ENCODE results near the gene SF3A1. TPM values are rescaled to one million over a fixed set of nuclear protein-coding genes. Genes with fewer than 3 reads are reported as not detected.

SF3A1 gene
- total RNA-seq, 1 donor from 2014 or later: 89.2 TPM

GRCh38 chr22:30297991-30298701, 58.5 kb downstream of the SF3A1 start:
- H3K4me3 ChIP-seq: no peak overlapping the region
- H3K36me3 ChIP-seq: peaks cover 77% of the 10 kb centered on the region
- no peak for DNase-seq
- H3K27ac ChIP-seq (replicated peaks): peak overlapping the region; percentile 87
- no peaks in the 10 kb centered on the region for H3K27me3 ChIP-seq (ENCODE audit: low read depth)
- H3K9me3 ChIP-seq (replicated peaks): no peaks in the 10 kb centered on the region
- intact Hi-C loops (cut with micrococcal nuclease): no loop called here
- H3K4me1 ChIP-seq: peaks cover 57% of the 10 kb centered on the region
- TF ChIP-seq, protein P1, sequence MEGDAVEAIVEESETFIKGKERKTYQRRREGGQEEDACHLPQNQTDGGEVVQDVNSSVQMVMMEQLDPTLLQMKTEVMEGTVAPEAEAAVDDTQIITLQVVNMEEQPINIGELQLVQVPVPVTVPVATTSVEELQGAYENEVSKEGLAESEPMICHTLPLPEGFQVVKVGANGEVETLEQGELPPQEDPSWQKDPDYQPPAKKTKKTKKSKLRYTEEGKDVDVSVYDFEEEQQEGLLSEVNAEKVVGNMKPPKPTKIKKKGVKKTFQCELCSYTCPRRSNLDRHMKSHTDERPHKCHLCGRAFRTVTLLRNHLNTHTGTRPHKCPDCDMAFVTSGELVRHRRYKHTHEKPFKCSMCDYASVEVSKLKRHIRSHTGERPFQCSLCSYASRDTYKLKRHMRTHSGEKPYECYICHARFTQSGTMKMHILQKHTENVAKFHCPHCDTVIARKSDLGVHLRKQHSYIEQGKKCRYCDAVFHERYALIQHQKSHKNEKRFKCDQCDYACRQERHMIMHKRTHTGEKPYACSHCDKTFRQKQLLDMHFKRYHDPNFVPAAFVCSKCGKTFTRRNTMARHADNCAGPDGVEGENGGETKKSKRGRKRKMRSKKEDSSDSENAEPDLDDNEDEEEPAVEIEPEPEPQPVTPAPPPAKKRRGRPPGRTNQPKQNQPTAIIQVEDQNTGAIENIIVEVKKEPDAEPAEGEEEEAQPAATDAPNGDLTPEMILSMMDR (IDR thresholded peaks at IDR 0.05; ENCODE audit: borderline replicate concordance): no peak

DNA sequence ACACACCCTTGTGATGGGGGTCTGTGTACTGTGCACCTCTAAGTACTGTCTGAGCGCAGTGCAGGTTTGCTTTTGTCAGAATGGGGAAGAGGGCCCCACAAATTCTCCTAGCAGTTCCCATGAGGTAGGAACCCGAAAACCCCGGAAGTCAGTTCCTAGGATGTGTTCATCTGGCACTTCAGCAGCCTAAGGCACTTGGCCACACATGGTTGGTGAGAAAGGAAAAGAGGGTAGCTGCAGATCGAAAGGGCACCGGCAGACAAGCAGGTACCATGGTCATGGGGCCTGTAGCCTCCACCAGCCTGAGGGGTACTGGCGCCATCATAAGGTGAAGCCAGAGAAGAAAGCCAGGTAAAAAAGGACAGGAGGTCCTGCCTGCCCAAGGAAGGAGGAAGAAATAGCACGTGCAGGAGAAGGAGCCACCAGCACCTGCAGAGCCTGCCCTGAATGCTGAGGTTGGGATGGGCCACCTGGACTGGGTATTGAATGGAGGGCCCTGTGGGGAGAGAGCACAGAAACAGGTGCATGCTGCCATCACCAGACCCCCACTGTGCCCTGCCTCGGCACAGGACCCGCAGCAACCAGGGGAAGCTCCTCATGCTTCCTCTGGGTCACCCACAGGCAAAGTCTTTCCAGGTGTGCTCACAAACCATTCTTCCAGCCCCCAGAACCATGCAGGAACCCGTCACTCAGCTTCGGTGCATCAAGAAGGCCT, 59.3 kb downstream of the SF3A1 start:
- Histone ChIP-seq H3K27ac (replicated peaks) (peak overlapping the region; percentile 87), H3K9me3 (replicated peaks) (no peaks in the 10 kb centered on the region), H3K36me3 (peaks cover 82% of the 10 kb centered on the region), H3K4me1 (peaks cover 52% of the 10 kb centered on the region), H3K4me3 (no peak overlapping the region), H3K27me3 (ENCODE audit: low read depth) (no peaks in the 10 kb centered on the region)
- intact Hi-C loops (cut with micrococcal nuclease): no loop called here
- TF ChIP-seq, protein P1 (IDR thresholded peaks at IDR 0.05; ENCODE audit: borderline replicate concordance): no peak
- no peak for DNase-seq

GRCh38 chr22:30296833-30297232, 59.9 kb downstream of the SF3A1 start:
- H3K36me3 ChIP-seq: peaks cover 88% of the 10 kb centered on the region
- H3K4me1 ChIP-seq: peaks cover 52% of the 10 kb centered on the region
- no peaks in the 10 kb centered on the region for H3K9me3 ChIP-seq (replicated peaks)
- TF ChIP-seq, protein P1 (IDR thresholded peaks at IDR 0.05; ENCODE audit: borderline replicate concordance): no peak
- no peak overlapping the region for H3K4me3 ChIP-seq
- intact Hi-C loops (cut with micrococcal nuclease): no loop called here
- DNase-seq: no peak
- no peaks in the 10 kb centered on the region for H3K27me3 ChIP-seq (ENCODE audit: low read depth)
- peak overlapping the region; percentile 87 for H3K27ac ChIP-seq (replicated peaks)

- Histone ChIP-seq H3K4me1 (peaks cover 52% of the 10 kb centered on the region), H3K27me3 (ENCODE audit: low read depth) (no peaks in the 10 kb centered on the region), H3K4me3 (no peak overlapping the region), H3K36me3 (peaks cover 88% of the 10 kb centered on the region), H3K9me3 (replicated peaks) (no peaks in the 10 kb centered on the region), H3K27ac (replicated peaks) (no peak overlapping the region)
- TF ChIP-seq, protein P1 (IDR thresholded peaks at IDR 0.05; ENCODE audit: borderline replicate concordance): no peak
- intact Hi-C loops (cut with micrococcal nuclease): no loop called here
- no peak for DNase-seq
Observed at GRCh38 chr22:30296324-30296723, 60.4 kb downstream of the SF3A1 start.

DNA sequence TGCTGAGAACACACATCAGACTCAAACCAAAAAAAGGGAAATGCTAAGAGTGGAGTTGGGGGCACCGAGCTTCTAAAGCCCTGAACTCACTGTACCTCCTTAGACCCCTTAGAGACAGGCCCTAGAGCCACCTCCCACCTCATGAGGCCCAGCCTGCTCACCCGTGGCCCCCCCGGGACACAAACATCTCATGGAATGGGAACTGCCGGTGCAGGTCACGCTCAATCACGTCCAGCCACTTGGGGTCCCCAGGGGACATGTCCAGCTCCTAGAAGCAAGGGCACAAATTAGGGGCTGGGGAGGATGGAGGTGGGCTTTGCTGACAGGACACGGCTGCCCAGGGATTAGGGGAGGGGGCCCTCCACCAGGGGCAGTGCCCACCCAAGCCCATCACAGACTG, 61.1 kb downstream of the SF3A1 start:
- Histone ChIP-seq H3K36me3 (peaks cover 82% of the 10 kb centered on the region), H3K27me3 (ENCODE audit: low read depth) (no peaks in the 10 kb centered on the region), H3K9me3 (replicated peaks) (no peaks in the 10 kb centered on the region), H3K4me3 (no peak overlapping the region), H3K27ac (replicated peaks) (peak overlapping the region; percentile 23), H3K4me1 (peaks cover 52% of the 10 kb centered on the region)
- intact Hi-C loops (cut with micrococcal nuclease): no loop called here
- TF ChIP-seq, protein P1 (IDR thresholded peaks at IDR 0.05; ENCODE audit: borderline replicate concordance): no peak
- DNase-seq: no peak
